ENCODE results near the gene LRRC8C.

DNA sequence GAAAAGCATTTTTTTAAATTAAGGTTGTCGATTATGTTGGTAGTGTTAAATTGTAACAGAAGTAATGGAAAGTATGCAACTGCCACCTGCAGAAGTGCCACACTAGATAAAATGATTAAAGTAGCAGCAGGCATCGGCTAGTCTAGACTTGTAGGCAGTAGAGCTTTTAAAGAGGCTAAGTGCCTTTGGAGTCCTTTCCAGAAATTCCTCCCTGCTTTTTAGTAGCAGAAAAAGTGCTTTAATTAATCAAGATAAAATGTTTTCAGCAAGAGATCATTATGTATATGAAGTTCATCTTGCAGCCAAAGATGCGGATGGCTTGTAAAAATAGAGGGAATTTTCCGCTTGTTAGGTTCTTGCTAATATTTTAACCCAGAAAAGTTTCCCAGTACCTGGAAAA is 100.8 kb downstream of the LRRC8C start:
- TF ChIP-seq, protein P1, sequence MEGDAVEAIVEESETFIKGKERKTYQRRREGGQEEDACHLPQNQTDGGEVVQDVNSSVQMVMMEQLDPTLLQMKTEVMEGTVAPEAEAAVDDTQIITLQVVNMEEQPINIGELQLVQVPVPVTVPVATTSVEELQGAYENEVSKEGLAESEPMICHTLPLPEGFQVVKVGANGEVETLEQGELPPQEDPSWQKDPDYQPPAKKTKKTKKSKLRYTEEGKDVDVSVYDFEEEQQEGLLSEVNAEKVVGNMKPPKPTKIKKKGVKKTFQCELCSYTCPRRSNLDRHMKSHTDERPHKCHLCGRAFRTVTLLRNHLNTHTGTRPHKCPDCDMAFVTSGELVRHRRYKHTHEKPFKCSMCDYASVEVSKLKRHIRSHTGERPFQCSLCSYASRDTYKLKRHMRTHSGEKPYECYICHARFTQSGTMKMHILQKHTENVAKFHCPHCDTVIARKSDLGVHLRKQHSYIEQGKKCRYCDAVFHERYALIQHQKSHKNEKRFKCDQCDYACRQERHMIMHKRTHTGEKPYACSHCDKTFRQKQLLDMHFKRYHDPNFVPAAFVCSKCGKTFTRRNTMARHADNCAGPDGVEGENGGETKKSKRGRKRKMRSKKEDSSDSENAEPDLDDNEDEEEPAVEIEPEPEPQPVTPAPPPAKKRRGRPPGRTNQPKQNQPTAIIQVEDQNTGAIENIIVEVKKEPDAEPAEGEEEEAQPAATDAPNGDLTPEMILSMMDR (IDR thresholded peaks at IDR 0.05) = no peak
- no peak for TF ChIP-seq POLR2A (IDR thresholded peaks at IDR 0.05)
